Glomerular endothelial cell (primary cell): ENCODE data around the gene RGS1. TPM values are rescaled to one million over a fixed set of nuclear protein-coding genes. Genes with fewer than 3 reads are reported as not detected.

Experiments
- DNase-seq: peaks from one replicate; pipeline ENCODE4 v3.0.0-alpha.2; 2011; ENCODE audit warnings: low read depth, low spot score; ENCODE audit errors: extremely low read depth
- total RNA-seq: library from RNA; depleted of rRNA; stranded (reverse); fragments of >200 nt; gene quantifications from 2 replicates; pipeline ENCODE4 v1.2.3, GENCODE V29; 2015

The RGS1 gene
- total RNA-seq, 1 donor from 2014 or later = not detected

DNA sequence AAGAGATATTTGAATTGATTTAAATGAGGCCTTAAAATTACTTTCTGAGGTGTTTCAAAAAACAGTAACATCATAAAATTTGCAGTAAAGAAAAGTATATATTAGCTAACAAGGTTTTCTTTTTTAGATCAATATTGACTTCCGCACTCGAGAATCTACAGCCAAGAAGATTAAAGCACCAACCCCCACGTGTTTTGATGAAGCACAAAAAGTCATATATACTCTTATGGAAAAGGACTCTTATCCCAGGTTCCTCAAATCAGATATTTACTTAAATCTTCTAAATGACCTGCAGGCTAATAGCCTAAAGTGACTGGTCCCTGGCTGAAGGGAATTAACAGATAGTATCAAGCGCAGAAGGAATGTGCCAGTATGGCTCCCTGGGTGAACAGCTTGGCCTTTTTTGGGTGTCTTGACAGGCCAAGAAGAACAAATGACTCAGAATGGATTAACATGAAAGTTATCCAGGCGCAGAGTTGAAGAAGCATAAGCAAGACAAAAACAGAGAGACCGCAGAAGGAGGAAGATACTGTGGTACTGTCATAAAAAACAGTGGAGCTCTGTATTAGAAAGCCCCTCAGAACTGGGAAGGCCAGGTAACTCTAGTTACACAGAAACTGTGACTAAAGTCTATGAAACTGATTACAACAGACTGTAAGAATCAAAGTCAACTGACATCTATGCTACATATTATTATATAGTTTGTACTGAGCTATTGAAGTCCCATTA, 3.6 kb downstream of the RGS1 start:
- no peak for DNase-seq

DNA sequence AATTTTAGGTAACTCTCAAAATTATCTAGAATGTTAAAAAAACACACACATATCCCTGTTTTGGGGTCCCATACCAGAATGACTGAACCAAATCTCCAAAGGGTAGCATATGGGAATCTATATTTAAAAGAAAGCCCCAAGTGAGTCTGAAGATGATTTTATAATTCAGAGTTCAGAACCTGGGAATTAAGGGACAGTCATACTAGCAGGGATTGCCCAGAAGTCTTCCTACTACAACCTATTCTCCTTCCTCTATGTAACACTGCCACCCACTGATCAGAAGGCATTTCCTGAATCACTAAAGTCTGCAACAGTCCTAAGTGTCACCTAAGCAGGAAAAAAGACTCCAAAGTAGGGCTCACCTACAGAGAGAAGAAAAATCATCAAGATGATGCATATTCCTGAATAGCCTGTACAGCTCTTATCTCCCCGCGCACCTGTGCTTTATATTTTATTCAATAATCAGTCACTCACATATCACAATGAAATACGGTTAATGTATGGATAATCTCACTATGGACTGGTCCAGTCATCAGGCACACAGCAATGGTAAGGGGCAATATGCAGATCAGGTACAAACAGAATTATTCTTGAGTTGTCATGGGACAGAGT, 4.9 kb downstream of the RGS1 start:
- DNase-seq = no peak

DNA sequence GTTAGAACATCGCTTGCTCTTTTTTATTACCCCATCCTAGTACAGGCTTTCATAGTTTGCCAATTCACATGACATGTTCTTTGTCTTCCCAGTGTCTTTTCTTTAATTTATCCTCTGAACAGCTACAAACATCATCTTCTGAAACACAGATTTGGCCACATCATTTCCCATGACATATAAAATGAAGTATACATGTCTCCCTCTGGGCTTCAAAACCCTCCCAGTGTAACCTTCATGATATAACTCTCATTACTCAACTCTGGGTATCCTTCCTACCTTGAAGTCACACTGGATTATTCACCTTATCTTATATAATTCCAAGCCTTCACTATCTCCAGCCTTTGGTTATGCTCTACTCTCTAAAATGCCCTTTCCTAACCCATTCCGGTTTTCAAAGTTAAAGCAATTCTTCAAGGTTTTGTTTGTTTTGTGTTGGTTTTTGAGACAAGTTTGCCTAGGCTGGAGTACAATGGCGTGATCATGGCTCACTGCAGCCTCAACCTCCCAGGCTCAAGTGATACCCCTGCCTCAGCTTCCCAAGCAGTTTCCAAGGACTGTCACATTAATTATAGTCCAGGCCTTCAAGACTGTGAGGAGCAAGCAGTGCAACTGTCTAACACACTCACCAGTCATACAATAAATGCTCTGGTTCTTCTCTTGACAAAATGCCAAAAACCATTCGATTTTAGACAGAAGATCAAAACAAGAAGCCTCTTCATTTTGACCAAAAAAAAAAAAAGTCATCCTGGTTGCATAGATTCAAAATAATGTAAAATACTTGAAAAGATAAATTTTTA, 5.8 kb downstream of the RGS1 start:
- DNase-seq = no peak

DNA sequence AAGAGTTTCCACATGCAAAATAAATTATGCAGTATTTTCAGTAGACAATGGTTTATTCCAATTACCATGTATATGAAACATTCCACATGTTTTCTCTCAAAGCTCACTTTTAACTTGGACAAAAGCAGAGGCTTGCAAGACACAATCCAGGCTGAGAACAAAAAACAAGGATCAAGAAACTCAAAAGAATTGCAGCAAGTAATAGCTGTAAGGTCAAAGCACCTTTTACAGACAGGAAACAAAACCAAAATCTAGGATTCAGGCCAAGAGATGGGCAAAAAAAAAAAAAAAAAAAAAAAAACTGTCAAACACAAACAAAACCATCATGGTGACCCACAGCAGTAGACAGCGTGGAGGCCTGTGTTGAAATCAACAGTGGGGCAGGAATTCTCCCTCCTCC, 9.3 kb downstream of the RGS1 start:
- DNase-seq = no peak

DNA sequence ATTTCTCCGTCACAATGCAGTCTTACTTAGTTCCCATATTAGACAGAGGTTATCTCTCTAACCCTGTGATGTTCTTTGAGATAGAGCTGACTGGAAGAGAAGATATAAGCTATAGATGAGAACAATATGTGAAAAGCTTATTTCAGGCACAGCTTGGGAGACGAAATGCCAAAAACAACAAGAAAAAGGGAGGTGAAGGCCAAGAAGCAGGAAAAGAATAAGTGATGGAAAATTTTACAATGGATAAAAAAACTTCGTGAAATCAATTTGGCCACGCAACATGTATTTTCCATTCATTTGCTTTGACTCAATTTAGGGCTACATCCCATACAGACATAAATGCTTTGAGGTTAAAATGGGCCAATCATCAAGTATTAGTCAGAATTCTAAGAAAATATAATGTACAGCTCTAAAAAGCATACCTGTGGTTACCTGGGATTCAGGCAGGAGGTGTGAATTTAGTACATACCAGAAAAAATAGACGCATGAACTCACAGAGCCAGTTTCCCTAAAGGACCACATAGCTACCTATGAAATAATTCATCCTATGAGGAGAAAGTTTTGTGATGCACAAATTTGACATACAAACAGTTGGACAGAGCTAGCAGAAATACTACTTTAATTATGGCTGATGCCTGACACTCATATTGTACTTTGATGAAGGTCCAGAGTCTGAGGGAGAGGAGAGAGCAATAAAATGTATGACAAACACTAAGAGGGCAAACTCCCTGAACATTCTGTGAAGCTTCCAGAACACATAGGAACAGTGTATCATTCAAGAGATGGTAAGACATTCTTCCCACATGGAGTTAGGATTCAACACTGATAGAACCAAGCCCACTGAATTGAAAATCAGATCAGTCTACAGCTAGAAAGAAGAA, 12.1 kb downstream of the RGS1 start:
- DNase-seq = no peak

DNA sequence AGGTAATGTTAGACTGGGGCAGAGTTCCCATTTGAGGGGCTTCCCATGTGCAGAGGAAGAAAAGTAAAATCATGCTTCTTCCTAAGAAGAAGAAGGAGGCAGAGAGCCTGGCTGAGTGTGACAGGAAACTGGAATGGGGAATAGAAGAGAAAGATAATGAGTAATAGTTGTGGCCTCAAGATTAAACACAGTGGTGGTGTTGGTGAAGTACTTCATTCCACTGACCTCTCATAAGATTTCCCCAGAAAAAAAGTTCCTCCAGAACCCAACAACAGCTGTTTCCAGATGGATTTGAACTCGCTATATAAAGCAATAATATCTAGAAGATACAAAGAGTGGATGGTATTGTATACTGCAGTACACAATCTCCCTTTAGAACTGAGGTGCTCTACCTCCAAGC, 13.0 kb downstream of the RGS1 start:
- no peak for DNase-seq

DNA sequence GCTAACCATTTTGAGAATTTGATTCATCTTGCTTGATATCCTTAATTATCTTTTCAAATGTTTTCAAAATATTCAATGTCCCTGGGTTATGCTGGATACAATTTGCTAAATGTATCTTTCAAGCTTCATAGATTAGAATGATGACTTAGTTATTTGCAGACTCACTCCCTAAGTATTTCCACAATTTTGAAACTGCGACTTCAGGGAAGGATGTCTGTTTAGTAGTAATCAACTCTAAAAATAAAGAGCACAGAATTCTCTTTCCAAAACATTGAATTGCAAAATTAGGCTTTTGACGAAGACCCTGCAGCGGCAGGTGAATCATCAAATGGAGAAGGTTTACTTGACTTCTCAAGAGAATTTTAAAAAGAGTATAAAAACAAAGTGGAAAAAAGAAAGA, 14.2 kb downstream of the RGS1 start:
- no peak for DNase-seq

DNA sequence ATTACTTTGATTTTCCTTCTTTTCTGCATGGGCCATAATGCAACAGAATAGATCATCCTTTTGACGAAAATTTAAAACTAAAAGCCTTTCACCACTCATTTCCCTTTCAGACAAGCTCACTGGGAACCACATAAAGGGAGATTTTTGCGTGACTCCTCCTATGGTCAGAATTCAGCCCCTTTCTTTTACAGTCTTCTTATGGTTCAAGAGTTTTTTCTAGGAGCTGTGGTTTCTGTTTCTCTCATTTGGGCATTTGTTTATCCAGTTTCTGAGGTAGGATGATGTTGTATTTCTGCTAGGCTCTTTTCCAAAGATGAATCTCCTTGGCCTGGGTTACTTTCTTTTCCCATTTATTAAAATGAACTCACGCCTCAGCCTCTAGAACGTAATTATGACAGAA, 16.9 kb downstream of the RGS1 start:
- no peak for DNase-seq

DNA sequence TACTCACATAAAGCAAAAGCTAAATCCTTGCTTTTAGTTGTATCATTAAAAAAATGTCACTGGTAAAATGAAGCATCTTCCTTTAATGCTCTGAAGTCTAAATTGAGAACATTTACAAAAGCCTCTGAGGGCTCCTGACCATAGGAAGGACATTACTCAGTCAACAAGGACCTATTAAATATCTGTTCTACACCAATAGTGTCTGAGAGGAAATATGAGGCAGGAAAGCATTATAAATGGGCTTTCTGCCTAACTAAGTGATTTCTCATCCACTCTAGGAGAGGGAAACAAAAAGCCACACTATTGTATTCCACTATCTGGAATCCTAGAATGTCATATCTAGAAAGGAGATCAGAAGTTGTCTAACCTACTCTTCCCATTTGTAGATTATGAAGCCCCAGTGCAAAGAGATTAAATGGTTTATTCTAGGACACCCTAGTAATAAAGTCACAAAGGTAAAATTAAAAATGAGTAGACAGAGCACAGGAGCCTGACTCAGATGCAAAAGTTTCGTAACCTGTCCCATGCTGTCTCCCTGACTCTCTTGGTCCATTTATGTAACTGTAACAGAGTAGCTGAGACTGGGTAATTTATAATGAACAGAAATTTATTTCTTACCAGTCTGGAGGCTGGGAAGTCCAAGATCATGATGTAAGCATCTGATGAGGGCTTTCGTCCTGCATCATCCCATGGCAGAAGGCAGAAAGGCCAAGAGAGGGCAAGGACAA, 17.6 kb downstream of the RGS1 start:
- no peak for DNase-seq

DNA sequence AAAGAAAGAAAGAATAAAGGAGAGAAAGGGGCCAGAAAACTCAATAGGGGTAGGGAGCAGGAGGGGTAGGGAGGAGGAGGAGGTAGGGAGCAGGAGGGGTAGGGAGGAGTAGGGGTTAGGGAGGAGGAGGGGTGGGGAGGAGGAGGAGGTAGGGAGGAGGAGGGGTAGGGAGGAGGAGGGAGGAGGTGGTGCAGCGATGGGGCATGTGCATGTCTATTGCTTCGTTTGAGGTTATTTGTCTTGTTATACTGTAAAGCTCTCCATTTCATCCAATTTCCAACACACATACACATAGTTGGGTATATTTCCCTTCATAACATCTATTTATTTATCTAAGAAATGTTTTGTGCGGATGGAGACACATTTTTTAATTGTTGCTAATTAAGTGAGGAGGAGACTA, 19.7 kb downstream of the RGS1 start:
- no peak for DNase-seq

DNA sequence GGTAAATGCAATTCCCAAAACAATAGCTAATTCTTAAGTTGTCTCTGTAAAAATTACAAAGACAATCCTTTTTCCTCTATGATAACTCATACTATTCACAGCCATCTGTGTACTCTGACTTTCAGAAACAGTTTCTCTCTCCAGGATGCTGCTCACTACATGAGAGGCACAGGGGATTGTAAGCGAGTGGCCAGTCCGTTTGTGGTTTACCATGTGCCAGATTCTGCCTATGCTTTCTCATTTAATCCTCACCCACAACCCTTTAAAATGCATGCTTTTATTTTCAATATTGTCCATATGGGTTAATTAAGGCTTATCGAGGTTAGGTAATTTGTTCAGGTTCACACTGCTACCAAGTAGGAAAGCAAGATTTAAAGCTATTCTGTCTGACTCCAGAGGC, 23.0 kb downstream of the RGS1 start:
- no peak for DNase-seq

DNA sequence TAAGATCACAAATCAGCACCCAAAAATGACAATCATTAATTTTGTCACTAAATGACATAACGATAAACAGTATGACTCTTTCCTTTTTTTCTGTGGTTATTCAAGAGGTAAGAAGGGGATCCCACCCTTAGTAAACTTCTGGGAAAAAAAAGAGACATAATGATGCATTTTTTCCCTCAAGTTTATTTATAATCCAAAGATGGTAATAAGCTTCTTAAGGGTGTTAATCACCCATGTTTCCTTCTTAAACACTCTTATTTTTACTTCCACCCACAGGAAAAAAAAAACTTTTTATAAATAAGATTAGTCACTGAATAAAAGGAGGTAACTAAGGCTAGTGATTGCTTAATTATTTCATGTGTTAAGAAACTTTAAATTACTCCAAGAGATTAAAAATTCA, 24.7 kb downstream of the RGS1 start:
- no peak for DNase-seq

DNA sequence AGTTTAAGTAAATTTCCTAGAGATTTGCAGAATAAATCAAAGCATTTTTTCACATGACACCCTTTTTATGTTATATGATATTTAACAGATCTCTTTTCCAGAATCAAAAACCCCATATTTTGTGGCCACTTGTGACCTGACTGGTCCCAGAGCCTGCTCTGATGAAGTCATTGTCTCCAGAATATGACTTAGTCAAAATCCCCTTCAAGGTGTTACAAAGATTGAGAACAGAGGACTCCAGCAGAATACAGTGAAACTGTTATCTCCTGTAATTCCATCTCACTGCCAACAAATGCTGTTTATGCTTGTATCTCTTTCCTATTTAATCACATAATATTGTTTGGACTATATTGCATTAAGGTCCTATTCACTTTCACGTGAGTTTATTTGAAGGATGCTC, 25.6 kb downstream of the RGS1 start:
- no peak for DNase-seq

DNA sequence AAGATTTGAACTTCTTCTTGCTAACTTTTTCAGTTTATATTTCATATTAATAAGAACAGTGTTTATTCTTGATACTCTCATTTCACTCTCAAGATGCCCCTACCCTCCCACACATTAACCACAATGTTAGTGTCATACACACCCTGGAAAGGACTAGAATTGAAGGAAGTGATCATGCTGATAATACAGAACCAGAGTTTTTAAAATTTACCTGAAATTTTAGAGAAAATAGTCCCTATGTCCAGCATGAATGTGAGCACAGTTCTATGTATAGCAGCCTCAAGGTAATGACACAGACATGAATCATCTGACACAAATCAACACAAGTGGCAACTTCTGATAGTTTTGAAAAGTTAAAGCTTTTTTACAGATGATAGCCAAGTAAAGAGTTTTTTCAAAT, 26.0 kb downstream of the RGS1 start:
- DNase-seq = no peak

DNA sequence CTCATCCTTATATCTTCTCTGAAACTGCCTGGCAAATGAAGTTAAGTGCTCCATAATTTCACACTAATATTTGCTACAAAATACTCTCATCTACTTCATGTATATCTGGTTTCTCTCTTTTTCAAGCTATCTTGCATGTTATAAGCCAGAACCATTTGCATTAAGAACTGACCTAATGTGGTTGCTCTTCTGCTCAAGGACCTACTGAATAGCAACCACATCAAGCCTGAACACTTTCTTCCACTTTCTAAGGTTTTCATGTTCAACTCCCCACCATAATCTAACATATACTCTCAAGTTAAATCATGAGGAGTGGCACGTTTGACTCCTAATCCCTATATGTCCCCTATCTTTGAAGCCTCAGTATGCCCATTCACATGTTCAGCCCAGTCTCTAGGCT, 27.2 kb downstream of the RGS1 start:
- DNase-seq = no peak

DNA sequence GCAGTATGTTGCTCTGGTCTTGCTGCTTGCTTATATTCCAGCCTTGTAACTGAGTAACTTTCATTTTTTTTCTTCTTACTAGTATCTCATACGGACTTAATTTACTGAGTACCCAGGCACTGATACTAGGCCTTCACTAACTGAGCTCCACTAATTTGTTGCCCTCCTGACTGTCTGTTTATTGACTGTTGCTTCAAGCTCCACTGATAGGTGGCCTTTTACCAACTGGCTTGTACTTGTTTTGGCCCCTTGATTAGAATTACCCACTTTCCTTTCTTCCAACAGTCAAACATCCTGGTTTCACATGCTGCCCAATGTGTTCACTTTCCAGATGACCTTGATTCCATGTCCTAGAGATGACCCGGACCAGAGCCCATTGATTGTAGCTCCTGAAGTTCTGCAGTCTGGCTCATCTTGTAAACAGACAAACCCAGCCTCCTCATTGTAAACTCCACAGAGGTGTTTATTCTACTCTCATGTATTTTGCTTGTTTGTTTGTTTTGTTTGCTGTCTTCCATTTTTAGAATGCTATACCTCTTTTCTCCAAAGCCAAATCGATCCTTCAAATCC, 27.7 kb downstream of the RGS1 start:
- no peak for DNase-seq

DNA sequence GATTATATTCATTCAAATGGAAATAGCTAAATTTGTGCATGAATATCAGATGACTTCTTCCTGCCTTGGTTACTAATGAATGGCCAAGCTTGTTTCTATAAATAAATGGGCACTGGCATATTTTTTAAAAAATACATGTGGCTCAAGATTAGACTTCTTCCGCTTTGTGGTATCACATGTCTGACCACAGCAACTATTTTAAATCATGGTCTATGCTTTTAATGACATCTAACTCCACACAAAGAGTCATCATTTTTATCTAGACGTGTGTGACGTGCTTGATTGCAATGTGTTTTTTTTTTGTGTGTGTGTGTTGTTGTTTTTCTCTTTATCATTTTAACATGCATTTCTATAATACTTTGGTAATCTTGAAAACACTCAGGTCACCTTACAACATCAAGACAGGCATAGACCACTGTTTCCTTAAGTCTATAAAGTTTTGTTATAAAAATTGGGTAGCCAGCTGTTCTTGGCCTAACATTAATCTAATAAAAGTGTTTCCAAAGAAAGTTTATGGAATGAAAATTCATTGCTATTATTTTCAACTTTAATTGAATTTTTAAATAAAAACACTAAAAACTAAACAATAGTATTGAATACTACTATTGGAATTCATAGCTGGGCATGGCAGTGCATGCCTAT, 29.5 kb downstream of the RGS1 start:
- no peak for DNase-seq

DNA sequence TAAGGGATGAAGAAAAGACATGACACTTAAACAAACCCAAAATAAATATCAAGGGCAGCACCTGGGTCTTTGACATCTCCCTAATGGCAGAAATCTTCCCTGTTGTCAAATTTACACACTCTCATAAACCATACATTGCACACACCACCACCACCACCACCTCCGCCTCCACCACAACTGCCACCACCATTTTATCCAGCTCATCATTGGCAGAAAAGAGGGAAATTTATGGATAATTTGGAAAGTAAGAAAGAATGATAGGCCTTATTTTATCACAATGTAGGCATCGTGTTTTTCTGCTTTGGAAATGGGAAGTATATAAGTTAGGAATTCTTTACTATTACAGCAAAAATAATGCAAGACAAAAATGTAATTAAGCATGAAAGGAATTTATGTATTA, 33.1 kb downstream of the RGS1 start:
- DNase-seq = no peak
